Measurements from ENCODE around the gene ADM2.

Gene ADM2

GRCh38 chr22:50441428-50441993, 39.8 kb upstream of the ADM2 start:
- TF ChIP-seq CTCF (IDR thresholded peaks at IDR 0.05; ENCODE audit: borderline replicate concordance, insufficient read depth, low read depth, low read length): no peak

DNA sequence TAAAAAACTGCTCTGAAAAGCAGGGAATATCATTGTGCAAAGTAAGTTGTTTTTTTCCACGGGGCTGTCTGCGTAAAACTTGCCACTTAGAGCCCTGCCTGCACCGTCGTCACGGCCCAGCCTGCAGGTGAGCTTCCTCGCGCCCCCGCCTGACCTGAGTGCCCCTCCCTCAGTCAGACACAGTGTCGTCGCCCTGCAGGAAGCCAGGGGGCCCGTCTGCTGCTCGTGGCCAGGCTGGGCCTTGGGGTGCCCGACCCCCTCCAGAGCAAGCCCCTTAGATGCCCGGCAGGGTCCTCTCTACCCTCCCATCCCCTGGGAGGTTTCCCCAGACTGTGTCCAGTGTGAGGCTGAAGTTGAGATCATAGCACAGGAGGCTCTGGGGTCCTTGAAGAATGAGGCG, 38.1 kb upstream of the ADM2 start:
- TF ChIP-seq CTCF (IDR thresholded peaks at IDR 0.05; ENCODE audit: borderline replicate concordance, insufficient read depth, low read depth, low read length): no peak

More at GRCh38 chr22:50441428-50441993, 39.8 kb upstream of the ADM2 start:
- no peak overlapping the region for H3K4me3 ChIP-seq (ENCODE audit: low read depth, low read length)

DNA sequence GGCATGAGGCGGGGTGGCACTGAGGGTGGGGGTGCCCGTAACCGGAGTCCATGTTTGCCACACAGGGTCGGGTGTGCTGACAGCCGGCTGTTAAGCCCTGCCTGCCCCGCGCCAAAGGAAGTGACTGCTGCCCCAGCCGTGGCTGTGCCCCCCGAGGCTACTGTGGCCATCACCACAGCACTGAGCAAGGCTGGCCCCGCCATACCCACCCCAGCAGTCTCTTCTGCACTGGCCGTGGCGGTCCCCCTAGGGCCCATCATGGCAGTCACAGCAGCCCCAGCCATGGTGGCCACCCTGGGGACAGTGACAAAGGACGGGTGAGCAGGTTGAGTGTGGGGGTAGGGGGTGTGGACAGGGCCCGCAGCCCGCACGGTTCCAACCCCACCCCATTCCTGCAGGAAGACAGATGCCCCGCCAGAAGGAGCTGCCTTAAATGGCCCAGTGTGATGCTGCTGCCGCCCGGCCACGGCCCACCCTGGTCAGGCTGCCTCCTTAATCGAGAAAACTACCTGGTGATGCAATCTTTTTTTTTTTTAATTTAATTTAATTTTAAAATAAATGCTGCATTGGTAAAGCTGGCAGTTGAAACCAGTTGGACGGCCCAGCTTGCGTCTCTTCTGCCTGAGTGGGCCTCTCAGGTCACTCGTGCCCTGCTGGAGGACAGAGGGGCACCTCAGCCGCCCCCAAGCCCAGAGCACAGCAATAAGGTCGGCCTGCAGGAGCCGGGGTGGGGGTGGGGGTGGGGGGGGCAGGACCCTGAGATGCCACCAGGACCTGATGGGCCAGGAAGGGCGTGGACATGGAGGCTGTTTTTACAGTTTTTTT, 37.3 kb upstream of the ADM2 start:
- no peak for TF ChIP-seq CTCF (IDR thresholded peaks at IDR 0.05; ENCODE audit: borderline replicate concordance, insufficient read depth, low read depth, low read length)
- no peak overlapping the region for H3K4me3 ChIP-seq (ENCODE audit: low read depth, low read length)

More for the DNA sequence above, 38.1 kb upstream of the ADM2 start:
- no peak overlapping the region for H3K4me3 ChIP-seq (ENCODE audit: low read depth, low read length)

DNA sequence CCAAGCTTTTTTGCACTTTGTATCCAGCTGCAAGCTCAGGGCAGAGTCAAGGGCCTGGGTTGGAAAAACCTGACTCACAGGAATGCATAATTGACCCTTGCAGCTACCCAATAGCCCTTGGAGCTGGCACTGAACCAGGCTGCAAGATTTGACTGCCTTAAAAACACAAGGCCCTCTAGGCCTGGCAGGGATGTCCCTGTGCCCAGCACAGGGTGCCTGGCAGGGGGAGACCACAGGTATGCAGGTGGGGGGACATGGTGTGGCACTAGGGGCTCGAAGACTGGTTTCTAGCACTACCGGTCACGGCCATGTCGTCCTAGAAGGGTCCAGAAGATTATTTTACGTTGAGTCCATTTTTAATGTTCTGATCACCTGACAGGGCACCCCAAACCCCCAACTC, 36.7 kb upstream of the ADM2 start:
- no peak overlapping the region for H3K4me3 ChIP-seq (ENCODE audit: low read depth, low read length)
- TF ChIP-seq CTCF (IDR thresholded peaks at IDR 0.05; ENCODE audit: borderline replicate concordance, insufficient read depth, low read depth, low read length): no peak

DNA sequence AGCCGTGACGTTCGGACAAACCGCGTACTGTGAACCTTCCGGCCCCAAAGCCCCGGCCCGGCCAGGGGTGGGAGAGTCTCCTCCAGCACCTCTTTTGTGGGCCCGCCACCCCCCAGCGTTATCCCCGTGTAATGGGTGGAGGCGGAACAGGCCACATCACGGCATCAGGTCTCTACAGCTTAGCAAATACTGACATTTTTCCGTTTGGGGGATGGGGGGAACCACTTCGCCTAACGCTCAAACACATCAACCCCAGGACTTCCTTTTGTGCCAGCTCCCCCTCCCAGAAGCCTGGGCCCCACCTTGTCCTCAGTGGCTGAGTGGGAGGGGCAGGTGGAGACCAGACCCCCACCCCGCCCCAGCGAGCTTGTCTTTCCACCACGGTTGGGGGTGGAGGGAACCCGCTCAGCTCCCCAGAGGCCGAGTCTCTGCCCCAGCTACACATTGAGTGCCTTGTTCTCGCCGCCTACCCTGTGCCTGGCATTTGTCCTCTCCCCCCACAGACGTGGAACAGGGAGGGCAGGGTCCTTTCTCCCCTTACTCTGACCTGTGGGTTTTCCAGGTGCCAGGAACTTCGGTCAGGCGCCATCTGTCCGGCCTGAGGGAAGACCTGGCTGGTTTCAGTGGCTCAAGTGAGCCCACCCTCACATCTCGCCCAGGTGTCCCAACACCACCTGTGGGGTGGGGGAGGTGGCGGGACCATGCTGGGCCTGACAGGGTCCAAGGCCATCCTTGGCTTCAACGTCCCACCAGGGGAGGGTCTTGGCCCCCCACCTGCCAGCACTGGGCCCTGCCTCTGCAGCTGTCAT, 36.1 kb upstream of the ADM2 start:
- TF ChIP-seq CTCF (IDR thresholded peaks at IDR 0.05; ENCODE audit: borderline replicate concordance, insufficient read depth, low read depth, low read length): no peak
- H3K4me3 ChIP-seq (ENCODE audit: low read depth, low read length): no peak overlapping the region

- no peak overlapping the region for H3K4me3 ChIP-seq (ENCODE audit: low read depth, low read length)
- TF ChIP-seq CTCF (IDR thresholded peaks at IDR 0.05; ENCODE audit: borderline replicate concordance, insufficient read depth, low read depth, low read length): no peak
These were observed 35.2 kb upstream of the ADM2 start for GRCh38 chr22:50445880-50446707.
